ENCODE data around the gene NPPA.

The NPPA gene

GRCh38 chr1:11850156-11850555 is 2.6 kb upstream of the NPPA start:
- no peaks in the 10 kb centered on the region for H3K9me3 ChIP-seq (ENCODE audit: insufficient read depth, low read depth, low read length)
- no peak overlapping the region for H4K91ac ChIP-seq (ENCODE audit: low read depth, low read length)
- no peak for DNase-seq
- H3K27me3 ChIP-seq (ENCODE audit: insufficient read depth, low read length): no peaks in the 10 kb centered on the region
- no peak overlapping the region for H3K23ac ChIP-seq (ENCODE audit: low read length)
- H2BK5ac ChIP-seq (ENCODE audit: low read depth, low read length, poor library complexity): no peak overlapping the region
- H3K9ac ChIP-seq (ENCODE audit: low read length): no peak overlapping the region
- H3K79me2 ChIP-seq (ENCODE audit: control insufficient read depth, insufficient read depth, low read length, poor library complexity): no peaks in the 10 kb centered on the region
- H3K79me1 ChIP-seq (ENCODE audit: low read length): no peaks in the 10 kb centered on the region
- no peak overlapping the region for H3K4ac ChIP-seq (ENCODE audit: low read depth, low read length)
- no peak overlapping the region for H4K8ac ChIP-seq (ENCODE audit: low read depth, low read length)
- no peak overlapping the region for H2AFZ ChIP-seq (ENCODE audit: insufficient read depth, low read length, poor library complexity)
- no peak overlapping the region for H2BK12ac ChIP-seq (ENCODE audit: low read length)
- H3K27ac ChIP-seq (ENCODE audit: low read depth, low read length): no peak overlapping the region
- no peaks in the 10 kb centered on the region for H3K4me1 ChIP-seq (ENCODE audit: control insufficient read depth in 1 of 2, insufficient read depth in 2 of 2, low read length in 2 of 2)
- no peak overlapping the region for H3K4me2 ChIP-seq (ENCODE audit: low read length)
- H3K4me3 ChIP-seq (ENCODE audit: low read depth, low read length): no peak overlapping the region
- WGBS (ENCODE audit: extremely low coverage, insufficient coverage, insufficient read length): no CpG with 5 or more reads among the region's 11 CpGs
- H2BK120ac ChIP-seq (ENCODE audit: insufficient read depth, low read length, poor library complexity): no peak overlapping the region
- H3K14ac ChIP-seq (ENCODE audit: low read length): no peak overlapping the region
- no peak overlapping the region for H2AK5ac ChIP-seq (ENCODE audit: low read length)
- peaks cover 18 to 20% of the 10 kb centered on the region in 2 experiments for H3K36me3 ChIP-seq (ENCODE audit: control insufficient read depth in 1 of 2, insufficient read depth in 2 of 2, low read length in 2 of 2)
- no peak overlapping the region for H3K18ac ChIP-seq (ENCODE audit: low read length)
- H4K12ac ChIP-seq (ENCODE audit: low read depth, low read length): no peak overlapping the region

GRCh38 chr1:11848373-11848700 is 754 bp upstream of the NPPA start:
- DNase-seq: no peak
- Histone ChIP-seq H4K12ac (ENCODE audit: low read depth, low read length) (no peak overlapping the region), H3K27ac (ENCODE audit: low read depth, low read length) (no peak overlapping the region), H3K4me2 (ENCODE audit: low read length) (no peak overlapping the region), H3K9me3 (ENCODE audit: insufficient read depth, low read depth, low read length) (no peaks in the 10 kb centered on the region), H4K8ac (ENCODE audit: low read depth, low read length) (no peak overlapping the region), H3K27me3 (ENCODE audit: insufficient read depth, low read length) (no peaks in the 10 kb centered on the region), H3K79me2 (ENCODE audit: control insufficient read depth, insufficient read depth, low read length, poor library complexity) (no peaks in the 10 kb centered on the region), H3K4me1 (ENCODE audit: control insufficient read depth in 1 of 2, insufficient read depth in 2 of 2, low read length in 2 of 2) (no peaks in the 10 kb centered on the region), H3K36me3 (ENCODE audit: control insufficient read depth in 1 of 2, insufficient read depth in 2 of 2, low read length in 2 of 2) (peaks cover 28 to 35% of the 10 kb centered on the region in 2 experiments), H4K91ac (ENCODE audit: low read depth, low read length) (no peak overlapping the region), H3K14ac (ENCODE audit: low read length) (no peak overlapping the region), H2AFZ (ENCODE audit: insufficient read depth, low read length, poor library complexity) (no peak overlapping the region), H3K4me3 (ENCODE audit: low read depth, low read length) (no peak overlapping the region), H3K4ac (ENCODE audit: low read depth, low read length) (no peak overlapping the region), H2BK12ac (ENCODE audit: low read length) (no peak overlapping the region), H3K18ac (ENCODE audit: low read length) (no peak overlapping the region), H2BK120ac (ENCODE audit: insufficient read depth, low read length, poor library complexity) (no peak overlapping the region), H3K9ac (ENCODE audit: low read length) (no peak overlapping the region), H2AK5ac (ENCODE audit: low read length) (no peak overlapping the region), H3K79me1 (ENCODE audit: low read length) (no peaks in the 10 kb centered on the region), H2BK5ac (ENCODE audit: low read depth, low read length, poor library complexity) (no peak overlapping the region), H3K23ac (ENCODE audit: low read length) (no peak overlapping the region)
- no CpG with 5 or more reads among the region's 9 CpGs for WGBS (ENCODE audit: extremely low coverage, insufficient coverage, insufficient read length)

- no peak overlapping the region for H2BK12ac ChIP-seq (ENCODE audit: low read length)
- no peak overlapping the region for H3K27ac ChIP-seq (ENCODE audit: low read depth, low read length)
- no peak overlapping the region for H3K23ac ChIP-seq (ENCODE audit: low read length)
- H3K9me3 ChIP-seq (ENCODE audit: insufficient read depth, low read depth, low read length): no peaks in the 10 kb centered on the region
- H4K91ac ChIP-seq (ENCODE audit: low read depth, low read length): no peak overlapping the region
- H2BK120ac ChIP-seq (ENCODE audit: insufficient read depth, low read length, poor library complexity): no peak overlapping the region
- WGBS (ENCODE audit: extremely low coverage, insufficient coverage, insufficient read length): no CpG with 5 or more reads among the region's 5 CpGs
- H3K36me3 ChIP-seq (ENCODE audit: control insufficient read depth in 1 of 2, insufficient read depth in 2 of 2, low read length in 2 of 2): peaks cover 44 to 54% of the 10 kb centered on the region in 2 experiments
- H3K4ac ChIP-seq (ENCODE audit: low read depth, low read length): no peak overlapping the region
- no peak overlapping the region for H2AK5ac ChIP-seq (ENCODE audit: low read length)
- no peak overlapping the region for H3K4me2 ChIP-seq (ENCODE audit: low read length)
- H3K79me2 ChIP-seq (ENCODE audit: control insufficient read depth, insufficient read depth, low read length, poor library complexity): no peaks in the 10 kb centered on the region
- H3K27me3 ChIP-seq (ENCODE audit: insufficient read depth, low read length): no peaks in the 10 kb centered on the region
- H3K4me3 ChIP-seq (ENCODE audit: low read depth, low read length): no peak overlapping the region
- H3K79me1 ChIP-seq (ENCODE audit: low read length): no peaks in the 10 kb centered on the region
- no peak overlapping the region for H4K12ac ChIP-seq (ENCODE audit: low read depth, low read length)
- no peak overlapping the region for H3K14ac ChIP-seq (ENCODE audit: low read length)
- peak in 1 of 2 donors; percentile 71 for DNase-seq
- H3K9ac ChIP-seq (ENCODE audit: low read length): no peak overlapping the region
- no peak overlapping the region for H2BK5ac ChIP-seq (ENCODE audit: low read depth, low read length, poor library complexity)
- H2AFZ ChIP-seq (ENCODE audit: insufficient read depth, low read length, poor library complexity): no peak overlapping the region
- H4K8ac ChIP-seq (ENCODE audit: low read depth, low read length): no peak overlapping the region
- no peaks in the 10 kb centered on the region for H3K4me1 ChIP-seq (ENCODE audit: control insufficient read depth in 1 of 2, insufficient read depth in 2 of 2, low read length in 2 of 2)
- H3K18ac ChIP-seq (ENCODE audit: low read length): no peak overlapping the region
These were observed 1.8 kb downstream of the NPPA start for GRCh38 chr1:11845641-11846335.

- H3K4ac ChIP-seq (ENCODE audit: low read depth, low read length): no peak overlapping the region
- H2BK120ac ChIP-seq (ENCODE audit: insufficient read depth, low read length, poor library complexity): no peak overlapping the region
- H3K14ac ChIP-seq (ENCODE audit: low read length): no peak overlapping the region
- no peak overlapping the region for H2AFZ ChIP-seq (ENCODE audit: insufficient read depth, low read length, poor library complexity)
- no peak overlapping the region for H3K4me3 ChIP-seq (ENCODE audit: low read depth, low read length)
- H2AK5ac ChIP-seq (ENCODE audit: low read length): no peak overlapping the region
- H3K27ac ChIP-seq (ENCODE audit: low read depth, low read length): no peak overlapping the region
- H3K79me1 ChIP-seq (ENCODE audit: low read length): no peaks in the 10 kb centered on the region
- H3K4me2 ChIP-seq (ENCODE audit: low read length): no peak overlapping the region
- H3K18ac ChIP-seq (ENCODE audit: low read length): no peak overlapping the region
- DNase-seq: no peak
- H4K91ac ChIP-seq (ENCODE audit: low read depth, low read length): no peak overlapping the region
- H3K23ac ChIP-seq (ENCODE audit: low read length): no peak overlapping the region
- no peak overlapping the region for H4K8ac ChIP-seq (ENCODE audit: low read depth, low read length)
- no CpG with 5 or more reads among the region's 19 CpGs for WGBS (ENCODE audit: extremely low coverage, insufficient coverage, insufficient read length)
- H3K9ac ChIP-seq (ENCODE audit: low read length): no peak overlapping the region
- no peaks in the 10 kb centered on the region for H3K27me3 ChIP-seq (ENCODE audit: insufficient read depth, low read length)
- peaks cover 63 to 77% of the 10 kb centered on the region in 2 experiments for H3K36me3 ChIP-seq (ENCODE audit: control insufficient read depth in 1 of 2, insufficient read depth in 2 of 2, low read length in 2 of 2)
- H3K4me1 ChIP-seq (ENCODE audit: control insufficient read depth in 1 of 2, insufficient read depth in 2 of 2, low read length in 2 of 2): no peaks in the 10 kb centered on the region
- no peaks in the 10 kb centered on the region for H3K79me2 ChIP-seq (ENCODE audit: control insufficient read depth, insufficient read depth, low read length, poor library complexity)
- no peak overlapping the region for H4K12ac ChIP-seq (ENCODE audit: low read depth, low read length)
- H2BK12ac ChIP-seq (ENCODE audit: low read length): no peak overlapping the region
- H2BK5ac ChIP-seq (ENCODE audit: low read depth, low read length, poor library complexity): no peak overlapping the region
- H3K9me3 ChIP-seq (ENCODE audit: insufficient read depth, low read depth, low read length): peaks cover 2% of the 10 kb centered on the region
These were observed 5.2 kb downstream of the NPPA start for GRCh38 chr1:11842154-11843041.
